GM18907 (cell line): ENCODE measurements around the gene NALCN.

Experiments
- ATAC-seq: cut with Tn5 transposase; IDR thresholded peaks from one replicate; pipeline ENCODE4 v1.9.1; 2021; ENCODE audit warnings: mild to moderate bottlenecking, moderate library complexity; ENCODE audit not compliant: unreplicated experiment

The NALCN gene

GRCh38 chr13:101416181-101417042 is at the start of gene NALCN:
TSS of gene NALCN (minus strand) at chr13:101416508. CDS start at chr13:101399126, 17,382 bp downstream.
- ATAC-seq: no peak

GRCh38 chr13:101465877-101466276 is 49.6 kb upstream of the NALCN start:
- no peak for ATAC-seq

- ATAC-seq: no peak
These were observed 40.9 kb upstream of the NALCN start for GRCh38 chr13:101457176-101457575.

- ATAC-seq: no peak
These were observed 39.6 kb upstream of the NALCN start for GRCh38 chr13:101455863-101456262.

- no peak for ATAC-seq
These were observed 38.5 kb upstream of the NALCN start for GRCh38 chr13:101454767-101455166.

- ATAC-seq: peak; percentile 43
These were observed 37.5 kb upstream of the NALCN start for GRCh38 chr13:101453784-101454201.

- ATAC-seq: peak; percentile 80
These were observed 36.5 kb upstream of the NALCN start, which contains the start of gene ITGBL1 for GRCh38 chr13:101452519-101453485. TSS of gene ITGBL1 (plus strand) at chr13:101452675. CDS start at chr13:101452834, 159 bp downstream.

- no peak for ATAC-seq
These were observed 35.3 kb upstream of the NALCN start for GRCh38 chr13:101451641-101452040.

GRCh38 chr13:101450749-101451130 is 34.4 kb upstream of the NALCN start:
- ATAC-seq: no peak

- no peak for ATAC-seq
These were observed 33.8 kb upstream of the NALCN start for GRCh38 chr13:101449790-101450748.

- no peak for ATAC-seq
These were observed 31.5 kb upstream of the NALCN start for GRCh38 chr13:101447852-101448251.

- ATAC-seq: no peak
These were observed 18.2 kb upstream of the NALCN start for GRCh38 chr13:101434486-101434885.

- no peak for ATAC-seq
These were observed 17.6 kb upstream of the NALCN start for GRCh38 chr13:101433895-101434294.

- no peak for ATAC-seq
These were observed 13.4 kb upstream of the NALCN start for GRCh38 chr13:101429733-101430132.

- no peak for ATAC-seq
These were observed 9.3 kb upstream of the NALCN start for GRCh38 chr13:101425623-101426022.

- no peak for ATAC-seq
These were observed 8.8 kb upstream of the NALCN start for GRCh38 chr13:101425156-101425471.

- no peak for ATAC-seq
These were observed 8.3 kb upstream of the NALCN start for GRCh38 chr13:101424381-101425155.

GRCh38 chr13:101423872-101424271 is 7.6 kb upstream of the NALCN start:
- ATAC-seq: no peak

GRCh38 chr13:101417501-101417900 is 1.2 kb upstream of the NALCN start:
- no peak for ATAC-seq

- ATAC-seq: no peak
These were observed 717 bp upstream of the NALCN start for GRCh38 chr13:101417043-101417406.
